ENCODE results near the gene WDFY4.

Gene WDFY4

GRCh38 chr10:49010865-49011264 is 326.2 kb downstream of the WDFY4 start:
- TF ChIP-seq CTCF (conservative IDR thresholded peaks at IDR 0.05; ENCODE audit: low read length) (no peak), EZH2phosphoT487 (IDR thresholded peaks at IDR 0.05; ENCODE audit: borderline replicate concordance) (no peak)
- Histone ChIP-seq H3K9ac (ENCODE audit: low read depth, low read length, poor library complexity, severe bottlenecking) (no peak overlapping the region), H3K36me3 (ENCODE audit: insufficient read depth, low read length) (no peaks in the 10 kb centered on the region), H3K4me3 (ENCODE audit: low read length, poor library complexity, severe bottlenecking) (no peak overlapping the region), H3K4me1 (ENCODE audit: insufficient read depth, low read length, poor library complexity, severe bottlenecking) (no peaks in the 10 kb centered on the region), H3K79me2 (ENCODE audit: insufficient read depth, low read length) (no peaks in the 10 kb centered on the region), H3F3A (ENCODE audit: low read depth) (no peaks in the 10 kb centered on the region), H3K4me2 (ENCODE audit: low read depth, low read length, poor library complexity, severe bottlenecking) (no peak overlapping the region), H4K20me1 (ENCODE audit: insufficient read depth, low read length, poor library complexity, severe bottlenecking) (no peaks in the 10 kb centered on the region), H3K9me2 (replicated peaks; ENCODE audit: low read depth, low read length) (no peaks in the 10 kb centered on the region), H3K9me3 (ENCODE audit: insufficient read depth, low read depth, low read length) (no peaks in the 10 kb centered on the region), H2AFZ (ENCODE audit: low read length) (no peak overlapping the region), H3K27me3 (ENCODE audit: insufficient read depth, low read length, poor library complexity, severe bottlenecking) (no peaks in the 10 kb centered on the region)

GRCh38 chr10:49011756-49012155 is 327.1 kb downstream of the WDFY4 start:
- Histone ChIP-seq H2AFZ (ENCODE audit: low read length) (no peak overlapping the region), H3K79me2 (ENCODE audit: insufficient read depth, low read length) (no peaks in the 10 kb centered on the region), H3F3A (ENCODE audit: low read depth) (no peaks in the 10 kb centered on the region), H3K9me2 (replicated peaks; ENCODE audit: low read depth, low read length) (no peaks in the 10 kb centered on the region), H3K4me3 (ENCODE audit: low read length, poor library complexity, severe bottlenecking) (no peak overlapping the region), H3K4me2 (ENCODE audit: low read depth, low read length, poor library complexity, severe bottlenecking) (no peak overlapping the region), H4K20me1 (ENCODE audit: insufficient read depth, low read length, poor library complexity, severe bottlenecking) (no peaks in the 10 kb centered on the region), H3K27me3 (ENCODE audit: insufficient read depth, low read length, poor library complexity, severe bottlenecking) (no peaks in the 10 kb centered on the region), H3K4me1 (ENCODE audit: insufficient read depth, low read length, poor library complexity, severe bottlenecking) (no peaks in the 10 kb centered on the region), H3K9me3 (ENCODE audit: insufficient read depth, low read depth, low read length) (no peaks in the 10 kb centered on the region), H3K36me3 (ENCODE audit: insufficient read depth, low read length) (no peaks in the 10 kb centered on the region), H3K9ac (ENCODE audit: low read depth, low read length, poor library complexity, severe bottlenecking) (no peak overlapping the region)
- TF ChIP-seq EZH2phosphoT487 (IDR thresholded peaks at IDR 0.05; ENCODE audit: borderline replicate concordance) (no peak), CTCF (conservative IDR thresholded peaks at IDR 0.05; ENCODE audit: low read length) (no peak)

GRCh38 chr10:49012603-49013002 is 327.9 kb downstream of the WDFY4 start:
- Histone ChIP-seq H3K4me3 (ENCODE audit: low read length, poor library complexity, severe bottlenecking) (no peak overlapping the region), H3F3A (ENCODE audit: low read depth) (no peaks in the 10 kb centered on the region), H3K4me2 (ENCODE audit: low read depth, low read length, poor library complexity, severe bottlenecking) (no peak overlapping the region), H3K4me1 (ENCODE audit: insufficient read depth, low read length, poor library complexity, severe bottlenecking) (no peaks in the 10 kb centered on the region), H3K9me3 (ENCODE audit: insufficient read depth, low read depth, low read length) (no peaks in the 10 kb centered on the region), H3K27me3 (ENCODE audit: insufficient read depth, low read length, poor library complexity, severe bottlenecking) (no peaks in the 10 kb centered on the region), H2AFZ (ENCODE audit: low read length) (no peak overlapping the region), H3K36me3 (ENCODE audit: insufficient read depth, low read length) (no peaks in the 10 kb centered on the region), H3K9ac (ENCODE audit: low read depth, low read length, poor library complexity, severe bottlenecking) (no peak overlapping the region), H3K9me2 (replicated peaks; ENCODE audit: low read depth, low read length) (no peaks in the 10 kb centered on the region), H3K79me2 (ENCODE audit: insufficient read depth, low read length) (no peaks in the 10 kb centered on the region), H4K20me1 (ENCODE audit: insufficient read depth, low read length, poor library complexity, severe bottlenecking) (no peaks in the 10 kb centered on the region)
- TF ChIP-seq EZH2phosphoT487 (IDR thresholded peaks at IDR 0.05; ENCODE audit: borderline replicate concordance): no peak
- no peak for TF ChIP-seq CTCF (conservative IDR thresholded peaks at IDR 0.05; ENCODE audit: low read length)
